Gastroesophageal sphincter (tissue), 4 donors: Measurements from ENCODE around the gene MGAT5B. TPM values are rescaled to one million over a fixed set of nuclear protein-coding genes. Genes with fewer than 3 reads are reported as not detected.

Experiments used
- ATAC-seq: fragments of 150-250 bp; one replicate; pipeline ENCODE4 v1.9.1; 2016; ENCODE audit warnings: mild to moderate bottlenecking, moderate library complexity
- H3K27ac ChIP-seq, 4 donors: fragments of 200-600 bp; sonication (generic) in 3 of 4; 1 replicate in 3 of 4; 2 replicates in 1 of 4; pipeline ENCODE4 v1.5.1; 2016 to 2019
- H3K27me3 ChIP-seq: fragments of 200-600 bp; sonication (generic); one replicate; pipeline ENCODE4 v1.5.1; 2019
- H3K36me3 ChIP-seq, 2 donors: fragments of 200-600 bp; sonication (generic); one replicate each; pipeline ENCODE4 v1.5.1; 2019; ENCODE audit warnings: control low read depth in 1 of 2
- H3K4me1 ChIP-seq, 3 donors: fragments of 200-600 bp; sonication (generic); 1 replicate in 2 of 3; 2 replicates in 1 of 3; pipeline ENCODE4 v1.5.1; 2016 to 2019; ENCODE audit warnings: control low read depth in 2 of 3
- H3K4me3 ChIP-seq, 2 donors: fragments of 200-600 bp; sonication (generic); one replicate each; pipeline ENCODE4 v1.5.1; 2019; ENCODE audit warnings: mild to moderate bottlenecking in 1 of 2, moderate library complexity in 1 of 2
- H3K9me3 ChIP-seq, 3 donors: fragments of 200-600 bp; sonication (generic); one replicate each; pipeline ENCODE4 v1.5.1; 2017 to 2019; ENCODE audit warnings: control low read depth in 2 of 3
- CTCF ChIP-seq, 4 experiments: fragments of 200-600 bp in 2 of 4; fragments of 450-650 bp in 2 of 4; sonication (generic) in 1 of 4; IDR thresholded peaks; one replicate each; pipeline ENCODE4 v1.5.1; 2017 to 2019; ENCODE audit warnings: antibody characterized with exemption in 4 of 4, mild to moderate bottlenecking in 2 of 4, moderate library complexity in 2 of 4
- EP300 ChIP-seq: sonication (generic); formaldehyde crosslinking; IDR thresholded peaks from one replicate; pipeline ENCODE4 v1.6.1; 2017; ENCODE audit warnings: antibody characterized with exemption, mild to moderate bottlenecking
- POLR2A ChIP-seq, 2 donors: fragments of 450-650 bp; IDR thresholded peaks; one replicate each; pipeline ENCODE4 v1.6.1; 2017; ENCODE audit warnings: antibody characterized with exemption in 2 of 2, mild to moderate bottlenecking in 2 of 2, moderate library complexity in 1 of 2
- POLR2AphosphoS5 ChIP-seq: sonication (generic); formaldehyde crosslinking; IDR thresholded peaks from one replicate; pipeline ENCODE4 v1.6.1; 2017; ENCODE audit warnings: antibody characterized with exemption
- WGBS, 2 donors: methylation state at CpG; one replicate each; pipeline ENCODE4 v1.1.5; 2018; ENCODE audit warnings: low coverage in 1 of 2; 5-methylcytosine and 5-hydroxymethylcytosine counted together
- total RNA-seq, 4 donors: library from RNA; depleted of rRNA; stranded (reverse); fragments of >200 nt; gene quantifications; one replicate each; pipeline ENCODE4 v1.1.0, GENCODE V29; 2016

The MGAT5B gene
- total RNA-seq, 4 donors from 2014 or later, result 0.12 to 0.81 (median 0.29) TPM

- TF ChIP-seq EP300, result no peak
- TF ChIP-seq POLR2A (IDR thresholded peaks at IDR 0.05), result no peak
- no peak for TF ChIP-seq POLR2AphosphoS5
- TF ChIP-seq CTCF (IDR thresholded peaks at IDR 0.05), result no peak
- H3K9me3 ChIP-seq, result no peaks in the 10 kb centered on the region
- H3K4me1 ChIP-seq, result peaks cover 0 to 29% (median 18%) of the 10 kb centered on the region in 3 donors
- WGBS, 2 donors, result 91% methylated on average over 5 of the region's 5 CpGs; no CpG with 5 or more reads in 1 of the 2 donors
- ATAC-seq, result no peak
- no peak overlapping the region for H3K4me3 ChIP-seq
- no peaks in the 10 kb centered on the region for H3K36me3 ChIP-seq
- no peak overlapping the region for H3K27ac ChIP-seq
- peaks cover 75% of the 10 kb centered on the region for H3K27me3 ChIP-seq
Measured at GRCh38 chr17:76866203-76866602, 2.0 kb upstream of the MGAT5B start.

GRCh38 chr17:76866774-76867577 is 1.2 kb upstream of the MGAT5B start:
- Histone ChIP-seq H3K9me3 (no peaks in the 10 kb centered on the region), H3K27me3 (peaks cover 83% of the 10 kb centered on the region), H3K4me1 (peaks cover 0 to 29% (median 18%) of the 10 kb centered on the region in 3 donors), H3K4me3 (no peak overlapping the region), H3K27ac (no peak overlapping the region), H3K36me3 (no peaks in the 10 kb centered on the region)
- TF ChIP-seq CTCF (IDR thresholded peaks at IDR 0.05) (no peak), POLR2A (IDR thresholded peaks at IDR 0.05) (no peak), POLR2AphosphoS5 (no peak), EP300 (no peak)
- no peak for ATAC-seq
- 61 to 90% methylated on average over 4 to 7 of the region's 9 CpGs for WGBS, 2 donors

- Histone ChIP-seq H3K4me1 (peaks cover 0 to 29% (median 18%) of the 10 kb centered on the region in 3 donors), H3K36me3 (no peaks in the 10 kb centered on the region), H3K4me3 (peak overlapping the region in 1 of 2 donors; percentile 54), H3K27me3 (peaks cover 87% of the 10 kb centered on the region), H3K9me3 (no peaks in the 10 kb centered on the region), H3K27ac (no peak overlapping the region)
- WGBS, 2 donors, result 28 to 36% methylated on average over 2 to 10 of the region's 20 CpGs
- no peak for TF ChIP-seq POLR2AphosphoS5
- TF ChIP-seq EP300, result no peak
- TF ChIP-seq CTCF (IDR thresholded peaks at IDR 0.05), result no peak
- no peak for TF ChIP-seq POLR2A (IDR thresholded peaks at IDR 0.05)
- ATAC-seq, result no peak
Measured at GRCh38 chr17:76867578-76868175, 527 bp upstream of the MGAT5B start.

- Histone ChIP-seq H3K27ac (no peak overlapping the region), H3K9me3 (no peaks in the 10 kb centered on the region), H3K4me3 (peak overlapping the region in 1 of 2 donors; percentile 54), H3K27me3 (peaks cover 87% of the 10 kb centered on the region), H3K36me3 (no peaks in the 10 kb centered on the region), H3K4me1 (peaks cover 0 to 29% (median 18%) of the 10 kb centered on the region in 3 donors)
- no peak for TF ChIP-seq POLR2A (IDR thresholded peaks at IDR 0.05)
- no peak for TF ChIP-seq POLR2AphosphoS5
- no peak for TF ChIP-seq EP300
- no peak for TF ChIP-seq CTCF (IDR thresholded peaks at IDR 0.05)
- peak; percentile 13 for ATAC-seq
- WGBS, 2 donors, result no CpG with 5 or more reads among the region's 84 CpGs
Measured at GRCh38 chr17:76868669-76869495, 678 bp downstream of the MGAT5B start.
